AG04450 (cell line): ENCODE results near the gene NACC2. TPM values are rescaled to one million over a fixed set of nuclear protein-coding genes. Genes with fewer than 3 reads are reported as not detected.

Experiments
- CTCF ChIA-PET: fragments of 300-600, 350-600 bp; formaldehyde crosslinking; extraction: SDS; loops from one replicate; lab custom pipeline; 2022; ENCODE audit warnings: antibody characterized with exemption, inconsistent platforms; lab: Charles Lee
- POLR2A ChIA-PET: fragments of 350-600 bp; formaldehyde crosslinking; extraction: SDS; loops from one replicate; lab custom pipeline; 2021; ENCODE audit warnings: antibody characterized with exemption, inconsistent platforms; lab: Yijun Ruan, JAX
- DNase-seq: peaks from one replicate; pipeline ENCODE4 v3.0.0-alpha.2; 2011; ENCODE audit warnings: low read depth, low spot score
- H3K27ac ChIP-seq: one replicate; pipeline ENCODE4 v1.5.1; 2012; ENCODE audit warnings: low read depth, low read length, control low read depth
- H3K27me3 ChIP-seq: one replicate; pipeline ENCODE4 v1.6.0; 2012; ENCODE audit warnings: low read length; ENCODE audit not compliant: control insufficient read depth, insufficient read depth
- H3K4me3 ChIP-seq: 2 replicates; pipeline ENCODE4 v1.5.1; 2011; ENCODE audit warnings: mild to moderate bottlenecking, low read depth, low read length, control low read depth
- H3K9me3 ChIP-seq: 2 replicates; pipeline ENCODE4 v1.5.1; 2012; ENCODE audit warnings: low read length; ENCODE audit not compliant: control insufficient read depth, insufficient read depth
- polyA plus RNA-seq: library from polyadenylated mRNA; depleted of rRNA; stranded (reverse); fragments of >200 nt; gene quantifications from 2 replicates; pipeline ENCODE4 v1.2.3, GENCODE V29; 2011
- TF ChIP-seq, protein P1 (sequence below): IDR thresholded peaks from 2 replicates; pipeline ENCODE4 v1.5.1; 2011; ENCODE audit warnings: low read depth, low read length, control low read depth, inconsistent platforms

The NACC2 gene
- polyA plus RNA-seq, 1 experiment: 11.7 TPM

DNA sequence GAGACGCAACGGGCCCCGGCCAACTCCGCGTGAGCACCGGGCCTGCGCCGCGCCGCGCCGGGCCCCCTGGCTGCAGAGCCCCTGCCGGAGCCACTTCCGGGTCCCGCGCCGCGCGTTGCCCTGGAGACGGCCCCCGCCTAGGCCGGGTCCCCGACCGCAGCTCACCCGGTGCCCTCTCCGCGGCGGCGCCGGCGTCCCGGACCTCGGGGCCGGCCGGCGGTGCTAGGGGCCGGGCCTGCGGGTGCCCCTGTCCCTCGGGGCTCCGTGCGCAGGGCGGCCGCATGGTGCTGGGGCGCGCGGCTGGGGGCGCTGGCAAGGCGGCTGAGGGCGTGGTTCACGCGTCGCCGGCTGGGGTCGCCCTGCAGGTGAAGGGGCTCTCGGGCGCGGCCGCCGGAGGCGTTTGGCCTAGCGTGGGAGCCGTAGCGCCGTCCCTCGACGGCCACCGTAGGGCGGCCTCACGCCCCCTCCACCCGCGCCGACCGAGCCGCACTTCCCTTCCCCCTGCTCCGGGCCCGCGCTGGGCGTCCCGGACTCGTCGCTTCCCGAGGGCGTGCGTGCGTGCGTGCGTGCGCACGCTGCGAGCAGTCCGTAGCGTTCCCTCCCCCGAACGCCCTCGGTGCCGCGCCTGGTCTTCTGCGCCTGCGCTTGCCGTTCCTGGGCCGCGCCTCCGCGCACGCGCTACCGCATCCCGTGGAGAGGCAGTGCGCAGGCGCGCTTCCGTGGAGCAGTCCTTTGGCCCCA lies 23.4 kb upstream of the NACC2 start, which contains the start of gene TMEM250:
TMEM250 (minus strand) TSS at position 556 of the 741 bp plus-strand sequence. CDS start 1,975 bp downstream, outside the sequence.
- Histone ChIP-seq H3K27me3 (peaks cover 4% of the 10 kb centered on the region), H3K27ac (no peak within 1 kb of the TSS), H3K9me3 (no peaks in the 10 kb centered on the region; the same call in 1 of the 2 replicates), H3K4me3 (peak within 1 kb of the TSS; percentile 67)
- CTCF ChIA-PET: interaction anchor here (1.0 to 1.2 kb wide), 2 partner anchors 28 to 150 kb away, joined by 3 read pairs; no protein-coding TSS in a partner anchor
- TF ChIP-seq, protein P1, sequence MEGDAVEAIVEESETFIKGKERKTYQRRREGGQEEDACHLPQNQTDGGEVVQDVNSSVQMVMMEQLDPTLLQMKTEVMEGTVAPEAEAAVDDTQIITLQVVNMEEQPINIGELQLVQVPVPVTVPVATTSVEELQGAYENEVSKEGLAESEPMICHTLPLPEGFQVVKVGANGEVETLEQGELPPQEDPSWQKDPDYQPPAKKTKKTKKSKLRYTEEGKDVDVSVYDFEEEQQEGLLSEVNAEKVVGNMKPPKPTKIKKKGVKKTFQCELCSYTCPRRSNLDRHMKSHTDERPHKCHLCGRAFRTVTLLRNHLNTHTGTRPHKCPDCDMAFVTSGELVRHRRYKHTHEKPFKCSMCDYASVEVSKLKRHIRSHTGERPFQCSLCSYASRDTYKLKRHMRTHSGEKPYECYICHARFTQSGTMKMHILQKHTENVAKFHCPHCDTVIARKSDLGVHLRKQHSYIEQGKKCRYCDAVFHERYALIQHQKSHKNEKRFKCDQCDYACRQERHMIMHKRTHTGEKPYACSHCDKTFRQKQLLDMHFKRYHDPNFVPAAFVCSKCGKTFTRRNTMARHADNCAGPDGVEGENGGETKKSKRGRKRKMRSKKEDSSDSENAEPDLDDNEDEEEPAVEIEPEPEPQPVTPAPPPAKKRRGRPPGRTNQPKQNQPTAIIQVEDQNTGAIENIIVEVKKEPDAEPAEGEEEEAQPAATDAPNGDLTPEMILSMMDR: no peak
- DNase-seq: peak; percentile 94
- POLR2A ChIA-PET: interaction anchor here (0.9 to 1.4 kb wide), 3 partner anchors 9 to 28 kb away, joined by 3 to 5 read pairs (median 4); no protein-coding TSS in a partner anchor

DNA sequence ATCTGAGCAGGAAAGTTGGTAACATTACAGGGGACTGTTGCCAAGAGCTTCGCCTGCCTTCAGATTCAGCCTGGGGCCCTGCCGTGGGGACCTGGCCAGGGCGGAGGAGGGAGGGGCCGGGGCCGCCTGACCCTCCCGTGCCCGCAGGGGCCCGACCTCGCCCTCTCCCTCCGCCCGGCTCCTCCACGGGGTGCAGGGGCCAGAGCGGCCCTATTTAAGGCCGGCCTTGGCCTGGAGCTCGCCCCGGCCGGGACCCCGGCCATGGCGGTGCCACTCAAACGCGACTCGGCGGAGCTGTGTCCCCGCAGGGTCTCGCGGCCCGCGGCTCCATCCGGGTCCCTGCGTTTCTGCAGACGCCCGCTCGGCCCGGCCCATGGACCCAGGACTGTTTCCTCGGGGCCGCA lies 22.8 kb upstream of the NACC2 start:
- no peaks in the 10 kb centered on the region for H3K27me3 ChIP-seq
- no peak for DNase-seq
- TF ChIP-seq, protein P1: no peak
- H3K27ac ChIP-seq: no peak overlapping the region
- peak overlapping the region; percentile 67 for H3K4me3 ChIP-seq
- ChIA-PET CTCF (interaction anchor here (1.0 to 1.2 kb wide), 2 partner anchors 28 to 150 kb away, joined by 3 read pairs; no protein-coding TSS in a partner anchor), POLR2A (interaction anchor here (0.7 to 1.4 kb wide), 4 partner anchors 8 to 401 kb away, joined by 3 to 5 read pairs (median 4); no protein-coding TSS in a partner anchor)
- H3K9me3 ChIP-seq: no peaks in the 10 kb centered on the region; the same call in 1 of the 2 replicates

DNA sequence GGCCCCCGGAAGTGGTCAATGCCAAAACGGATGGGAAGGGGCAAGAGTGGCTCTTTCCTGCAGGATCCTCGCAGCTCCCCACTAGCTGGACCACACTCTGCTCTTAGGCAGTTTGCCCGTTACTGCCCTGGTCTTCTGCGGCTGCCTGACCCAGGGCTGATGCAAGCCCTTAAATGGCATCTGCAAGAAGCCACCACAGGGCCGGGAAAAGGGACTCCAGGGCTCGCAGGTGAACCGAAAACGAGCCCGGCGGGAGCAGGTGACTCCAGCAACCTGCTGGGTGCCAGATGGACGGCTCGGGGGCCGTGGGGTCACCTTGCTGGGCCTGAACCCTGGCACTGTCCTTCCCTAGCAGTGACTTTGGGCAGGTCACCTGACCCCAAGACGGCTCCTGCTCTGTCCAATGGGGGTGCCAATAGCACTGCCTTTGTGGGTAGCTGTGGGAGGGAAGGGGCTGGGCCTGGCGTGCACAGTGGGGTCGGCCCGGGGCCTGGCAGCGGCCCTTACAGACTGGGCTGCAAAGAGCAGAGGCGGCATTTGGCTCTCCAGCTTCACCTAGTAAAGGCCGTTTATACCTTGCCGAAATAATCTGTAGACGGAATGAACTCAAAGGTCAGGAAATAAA lies 22.3 kb upstream of the NACC2 start:
- Histone ChIP-seq H3K9me3 (no peaks in the 10 kb centered on the region; the same call in 1 of the 2 replicates), H3K4me3 (peak overlapping the region; percentile 67), H3K27me3 (no peaks in the 10 kb centered on the region), H3K27ac (no peak overlapping the region)
- TF ChIP-seq, protein P1: no peak
- CTCF ChIA-PET: interaction anchor here (1.0 to 1.2 kb wide), 2 partner anchors 27 to 149 kb away, joined by 3 read pairs; no protein-coding TSS in a partner anchor
- POLR2A ChIA-PET: interaction anchor here (0.7 to 1.4 kb wide), 4 partner anchors 8 to 401 kb away, joined by 3 to 5 read pairs (median 4); no protein-coding TSS in a partner anchor
- DNase-seq: no peak

DNA sequence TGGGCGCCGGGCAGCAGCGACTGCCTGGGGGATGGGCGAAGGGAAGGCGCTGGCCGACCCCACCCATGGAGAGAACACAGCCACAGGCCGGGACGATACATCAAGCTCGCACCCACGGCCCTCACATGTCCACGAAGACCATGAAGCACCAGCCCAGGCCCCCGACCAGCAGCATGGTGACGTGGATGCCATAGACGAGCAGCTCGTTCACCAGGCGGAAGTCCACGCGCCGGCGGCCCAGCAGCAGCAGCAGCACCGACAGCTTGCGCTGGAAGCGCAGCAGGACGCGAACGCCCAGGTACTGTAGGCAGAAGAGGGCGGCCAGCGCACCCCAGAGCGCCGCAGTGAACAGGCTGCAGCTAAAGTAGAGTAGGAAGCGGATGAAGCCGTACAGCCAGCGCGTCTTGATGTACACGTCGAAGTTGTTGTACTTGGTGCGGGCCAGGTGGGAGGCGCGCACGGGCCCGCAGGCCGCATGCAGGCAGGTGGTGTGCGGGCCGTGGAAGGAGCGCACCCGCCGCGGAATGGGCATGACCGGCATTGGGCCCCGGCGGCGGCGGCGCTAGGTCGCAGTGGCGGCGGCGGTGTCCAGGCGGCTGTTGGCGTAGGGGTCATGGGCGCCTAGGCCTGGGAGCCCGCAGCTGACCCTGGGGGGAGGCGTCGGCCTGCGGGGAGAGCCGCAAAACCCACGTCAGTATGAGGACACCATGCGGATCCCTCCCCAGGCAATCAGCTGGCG lies 21.4 kb upstream of the NACC2 start:
- no peak overlapping the region for H3K27ac ChIP-seq
- no peak overlapping the region for H3K4me3 ChIP-seq
- ChIA-PET CTCF (no interaction called here), POLR2A (no interaction called here)
- TF ChIP-seq, protein P1: no peak
- no peaks in the 10 kb centered on the region; the same call in 1 of the 2 replicates for H3K9me3 ChIP-seq
- DNase-seq: no peak
- no peaks in the 10 kb centered on the region for H3K27me3 ChIP-seq
